Neutrophil (primary cell): ENCODE results near the gene RAB3B.
"Not testable (repeated sequence)": the region's sequence is repeated elsewhere in the genome, so short reads cannot be mapped to it uniquely, and the experiment has no call there.

Experiments
- H3K27ac ChIP-seq: fragments of 200-600 bp; sonication (generic); 2 replicates; pipeline ENCODE4 v1.5.1; 2016; ENCODE audit warnings: mild to moderate bottlenecking, moderate library complexity
- H3K27me3 ChIP-seq: fragments of 200-600 bp; sonication (generic); 2 replicates; pipeline ENCODE4 v1.6.0; 2016; ENCODE audit warnings: mild to moderate bottlenecking
- H3K36me3 ChIP-seq: fragments of 200-600 bp; sonication (generic); 2 replicates; pipeline ENCODE4 v1.5.1; 2017
- H3K4me1 ChIP-seq, 2 experiments: fragments of 200-600 bp in 1 of 2; sonication (generic) in 1 of 2; 1 replicate in 1 of 2; 2 replicates in 1 of 2; pipeline versions ENCODE4 v1.5.1 to v1.6.1; 2013 to 2016; ENCODE audit warnings: low read depth in 1 of 2, low read length in 1 of 2, mild to moderate bottlenecking in 1 of 2, moderate library complexity in 1 of 2; ENCODE audit not compliant: control insufficient read depth in 1 of 2, insufficient read depth in 1 of 2
- H3K4me3 ChIP-seq, 2 experiments: fragments of 200-600 bp in 1 of 2; sonication (generic) in 1 of 2; 1 replicate in 1 of 2; 2 replicates in 1 of 2; pipeline ENCODE4 v1.5.1; 2013 to 2016; ENCODE audit warnings: low read depth in 1 of 2, low read length in 1 of 2, mild to moderate bottlenecking in 1 of 2, moderate library complexity in 1 of 2
- H3K9me3 ChIP-seq: fragments of 200-600 bp; sonication (generic); 2 replicates; pipeline ENCODE4 v1.5.1; 2016
- TF ChIP-seq, protein P1 (sequence below): fragments of 200-600 bp; sonication (generic); IDR thresholded peaks from 2 replicates; pipeline ENCODE4 v1.5.1; 2016; ENCODE audit warnings: antibody characterized with exemption

RAB3B gene

DNA sequence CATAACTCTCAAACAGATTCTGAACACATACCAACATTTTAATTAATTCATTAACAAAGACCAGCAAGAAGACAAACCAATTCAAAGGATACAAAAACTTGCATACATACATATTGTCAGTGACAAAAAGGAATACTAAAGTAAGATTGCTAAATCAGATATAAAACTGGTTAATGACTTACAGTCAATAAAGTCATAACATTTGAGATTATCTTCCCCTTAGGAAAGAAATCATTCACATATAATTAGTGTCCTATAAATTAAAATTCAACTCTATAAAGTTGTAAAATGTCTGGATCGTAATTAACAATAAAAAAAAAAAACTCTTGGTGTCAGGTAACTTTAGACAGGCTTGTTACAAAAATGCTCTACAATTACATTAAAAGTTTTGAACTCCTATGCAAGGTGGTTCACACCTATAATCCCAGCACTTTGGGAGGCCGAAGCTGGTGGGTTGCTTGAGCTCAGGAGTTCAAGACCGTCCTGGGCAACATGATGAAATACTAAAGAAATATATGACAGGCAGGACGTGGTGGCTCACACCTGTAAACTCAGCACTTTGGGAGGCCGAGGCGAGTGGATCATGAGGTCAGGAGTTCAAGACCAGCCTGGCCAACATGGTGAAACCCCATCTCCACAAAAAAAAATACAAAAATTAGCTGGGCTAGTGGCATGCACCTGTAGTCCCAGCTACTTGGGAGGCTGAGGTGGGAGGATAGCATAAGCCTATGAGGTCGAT, 17.7 kb upstream of the RAB3B start:
- no peaks in the 10 kb centered on the region for H3K4me1 ChIP-seq
- H3K4me3 ChIP-seq: no peak overlapping the region
- H3K36me3 ChIP-seq: no peaks in the 10 kb centered on the region
- no peaks in the 10 kb centered on the region for H3K9me3 ChIP-seq
- H3K27ac ChIP-seq: no peak overlapping the region
- peaks cover 37% of the 10 kb centered on the region for H3K27me3 ChIP-seq
- TF ChIP-seq, protein P1, sequence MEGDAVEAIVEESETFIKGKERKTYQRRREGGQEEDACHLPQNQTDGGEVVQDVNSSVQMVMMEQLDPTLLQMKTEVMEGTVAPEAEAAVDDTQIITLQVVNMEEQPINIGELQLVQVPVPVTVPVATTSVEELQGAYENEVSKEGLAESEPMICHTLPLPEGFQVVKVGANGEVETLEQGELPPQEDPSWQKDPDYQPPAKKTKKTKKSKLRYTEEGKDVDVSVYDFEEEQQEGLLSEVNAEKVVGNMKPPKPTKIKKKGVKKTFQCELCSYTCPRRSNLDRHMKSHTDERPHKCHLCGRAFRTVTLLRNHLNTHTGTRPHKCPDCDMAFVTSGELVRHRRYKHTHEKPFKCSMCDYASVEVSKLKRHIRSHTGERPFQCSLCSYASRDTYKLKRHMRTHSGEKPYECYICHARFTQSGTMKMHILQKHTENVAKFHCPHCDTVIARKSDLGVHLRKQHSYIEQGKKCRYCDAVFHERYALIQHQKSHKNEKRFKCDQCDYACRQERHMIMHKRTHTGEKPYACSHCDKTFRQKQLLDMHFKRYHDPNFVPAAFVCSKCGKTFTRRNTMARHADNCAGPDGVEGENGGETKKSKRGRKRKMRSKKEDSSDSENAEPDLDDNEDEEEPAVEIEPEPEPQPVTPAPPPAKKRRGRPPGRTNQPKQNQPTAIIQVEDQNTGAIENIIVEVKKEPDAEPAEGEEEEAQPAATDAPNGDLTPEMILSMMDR: no peak

DNA sequence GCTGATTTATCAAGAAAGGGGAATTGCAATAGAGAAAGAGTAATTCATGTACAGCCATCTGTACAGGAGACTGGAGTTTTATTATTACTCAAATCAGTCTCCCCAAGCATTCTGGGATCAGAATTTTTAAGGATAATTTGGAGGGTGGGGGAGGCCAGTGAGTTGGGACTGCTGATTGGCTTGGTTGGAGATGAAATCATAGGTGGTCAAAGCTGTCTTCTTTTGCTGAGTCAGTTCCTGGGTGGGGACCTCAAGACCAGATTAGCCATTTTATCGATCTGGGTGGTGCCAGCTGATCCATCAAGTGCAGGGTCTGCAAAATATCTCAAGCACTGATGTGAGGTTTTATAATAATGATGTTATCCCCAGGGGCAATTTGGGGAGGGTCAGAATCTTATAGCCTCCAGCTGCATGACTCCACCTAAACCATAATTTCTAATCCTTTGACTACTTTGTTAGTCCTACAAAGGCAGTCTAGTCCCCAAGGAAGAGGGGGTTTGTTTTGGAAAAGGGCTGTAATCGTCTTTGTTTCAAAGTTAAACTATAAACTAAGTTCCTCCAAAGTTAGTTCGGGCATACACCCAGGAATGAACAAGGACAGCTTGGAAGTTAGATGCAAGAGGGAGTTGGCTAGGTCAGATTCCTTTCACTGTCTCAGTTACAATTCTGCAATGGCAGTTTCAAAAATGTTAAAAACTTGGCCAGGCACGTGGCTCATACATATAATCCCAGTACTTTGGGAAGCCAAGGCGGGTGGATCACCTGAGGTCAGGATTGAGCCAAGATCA, 16.9 kb upstream of the RAB3B start:
- H3K36me3 ChIP-seq: no peaks in the 10 kb centered on the region
- no peaks in the 10 kb centered on the region for H3K4me1 ChIP-seq
- no peaks in the 10 kb centered on the region for H3K9me3 ChIP-seq
- peaks cover 37% of the 10 kb centered on the region for H3K27me3 ChIP-seq
- no peak overlapping the region for H3K27ac ChIP-seq
- no peak overlapping the region for H3K4me3 ChIP-seq
- TF ChIP-seq, protein P1: no peak

DNA sequence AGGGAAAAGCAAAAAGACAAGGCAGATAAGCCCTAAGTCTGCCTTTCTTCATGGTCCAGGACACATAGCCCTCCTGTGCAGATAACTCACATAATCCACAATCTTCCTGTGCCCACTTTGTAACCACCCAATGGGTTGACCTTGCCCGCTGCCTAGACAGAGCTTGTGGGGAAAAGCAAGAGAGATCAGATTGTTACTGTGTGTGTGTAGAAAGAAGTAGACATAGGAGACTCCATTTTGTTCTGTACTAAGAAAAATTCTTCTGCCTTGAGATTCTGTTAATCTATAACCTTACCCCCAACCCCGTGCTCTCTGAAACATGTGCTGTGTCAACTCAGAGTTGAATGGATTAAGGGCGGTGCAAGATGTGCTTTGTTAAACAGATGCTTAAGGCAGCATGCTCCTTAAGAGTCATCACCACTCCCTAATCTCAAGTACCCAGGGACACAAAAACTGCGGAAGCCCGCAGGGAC, 15.6 kb upstream of the RAB3B start:
- H3K27me3 ChIP-seq: peaks cover 37% of the 10 kb centered on the region
- not testable (repeated sequence) for H3K27ac ChIP-seq

DNA sequence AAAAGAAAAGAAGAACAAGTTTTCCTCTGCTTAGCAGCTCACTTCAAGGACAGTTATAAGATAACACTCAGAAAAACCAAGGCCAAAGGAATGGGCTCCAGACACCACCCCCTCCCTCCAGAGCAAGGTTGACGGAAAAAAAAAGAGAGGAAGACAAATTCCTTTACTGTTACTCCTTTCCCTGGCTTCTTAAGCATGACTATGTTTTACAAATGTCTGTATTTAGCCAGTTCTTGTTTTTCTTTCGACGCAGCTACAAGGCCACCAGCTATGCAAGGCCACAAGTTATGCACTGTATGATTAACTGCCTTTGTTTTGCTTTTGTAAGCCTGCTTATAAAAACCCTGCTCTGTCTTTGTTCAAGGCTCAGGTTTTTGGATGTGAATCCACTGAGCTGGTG, 15.0 kb upstream of the RAB3B start:
- not testable (repeated sequence) for H3K4me1 ChIP-seq, H3K9me3 ChIP-seq, H3K36me3 ChIP-seq, H3K27ac ChIP-seq, H3K4me3 ChIP-seq
- peaks cover 37% of the 10 kb centered on the region for H3K27me3 ChIP-seq

More for the DNA sequence above, 15.6 kb upstream of the RAB3B start:
- not testable (repeated sequence) for H3K4me3 ChIP-seq, H3K9me3 ChIP-seq, H3K4me1 ChIP-seq, H3K36me3 ChIP-seq

DNA sequence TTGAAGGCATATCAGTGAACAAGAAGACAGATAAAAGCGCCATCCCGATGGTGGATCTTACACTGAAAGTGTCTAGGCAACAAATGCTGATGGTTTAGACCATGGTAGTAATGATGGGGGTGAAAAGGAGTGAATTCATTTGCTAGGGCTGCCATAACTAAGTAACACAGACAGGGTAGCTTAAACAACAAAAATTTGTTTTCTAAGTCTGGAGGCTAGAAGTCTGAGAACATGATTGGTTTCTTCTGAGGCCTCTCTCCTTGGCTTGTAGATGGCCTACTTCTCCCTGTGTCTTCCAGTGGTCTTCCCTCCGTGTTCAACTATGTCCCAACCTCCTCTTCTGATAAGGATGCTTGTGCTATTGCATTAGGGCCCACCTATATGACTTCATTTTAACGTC, 13.4 kb upstream of the RAB3B start:
- Histone ChIP-seq H3K27ac (no peak overlapping the region), H3K36me3 (no peaks in the 10 kb centered on the region), H3K4me1 (no peaks in the 10 kb centered on the region), H3K27me3 (peaks cover 37% of the 10 kb centered on the region), H3K4me3 (no peak overlapping the region), H3K9me3 (no peaks in the 10 kb centered on the region)
- TF ChIP-seq, protein P1: no peak

DNA sequence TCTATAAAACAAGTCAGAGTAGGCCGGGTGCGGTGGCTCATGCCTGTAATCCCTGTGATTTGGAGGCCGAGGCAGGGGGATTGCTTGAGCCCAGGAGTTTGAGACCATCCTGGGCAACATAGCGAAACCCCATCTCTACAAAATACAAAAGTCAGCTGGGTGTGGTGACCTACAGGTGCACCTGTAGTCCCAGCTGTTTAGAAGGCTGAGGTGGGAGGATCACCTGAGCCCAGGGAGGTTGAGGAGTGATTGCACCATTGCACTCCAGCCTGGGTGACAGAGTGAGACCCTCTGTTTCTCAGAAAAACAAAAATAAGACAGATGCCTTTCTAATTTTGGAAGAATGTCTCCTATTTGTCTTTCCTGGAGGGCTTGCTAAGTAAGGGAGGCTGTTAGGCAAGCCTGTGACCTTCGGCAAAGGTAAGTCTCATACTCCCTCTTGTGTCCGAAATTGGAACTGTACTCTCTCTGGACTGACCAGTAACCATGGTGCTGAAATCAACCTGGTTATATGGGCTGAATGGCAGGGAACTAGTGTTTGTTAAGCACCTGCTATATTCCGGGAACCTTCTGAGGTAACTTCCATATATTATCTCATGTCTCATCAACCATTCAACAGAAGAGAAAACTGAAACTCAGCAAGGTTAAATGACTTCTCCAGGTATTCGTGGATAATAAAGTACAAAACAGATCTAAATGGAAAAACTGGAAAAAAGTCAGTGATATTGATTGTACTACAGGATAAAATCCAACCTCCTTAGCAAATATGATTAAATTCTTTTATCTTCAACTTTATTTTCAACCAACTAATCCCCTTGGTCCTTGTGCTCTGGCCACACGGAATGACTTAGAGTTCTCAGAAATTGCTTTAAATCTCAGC, 11.8 kb upstream of the RAB3B start:
- Histone ChIP-seq H3K9me3 (no peaks in the 10 kb centered on the region), H3K27me3 (peaks cover 38% of the 10 kb centered on the region), H3K27ac (no peak overlapping the region), H3K4me1 (no peaks in the 10 kb centered on the region), H3K36me3 (no peaks in the 10 kb centered on the region), H3K4me3 (no peak overlapping the region)
- TF ChIP-seq, protein P1: peak; percentile 71
